Measurements from ENCODE around the gene PIP5K1B.

Gene PIP5K1B

GRCh38 chr9:68730570-68731235, 25.7 kb downstream of the PIP5K1B start:
- no peaks in the 10 kb centered on the region for H3K27me3 ChIP-seq (ENCODE audit: insufficient read depth, low read depth)
- no peaks in the 10 kb centered on the region for H3K4me1 ChIP-seq (ENCODE audit: low read depth, poor library complexity, severe bottlenecking)
- H3K36me3 ChIP-seq (ENCODE audit: insufficient read depth): no peaks in the 10 kb centered on the region
- H3K4me2 ChIP-seq: no peak overlapping the region
- no peak overlapping the region for H3K4me3 ChIP-seq (IDR thresholded peaks at IDR 0.05; ENCODE audit: insufficient read depth, low read depth, low read length)
- no peak overlapping the region for H3K9ac ChIP-seq
- H3K79me2 ChIP-seq (ENCODE audit: insufficient read depth, low read depth): no peaks in the 10 kb centered on the region
- H4K20me1 ChIP-seq (ENCODE audit: insufficient read depth): no peaks in the 10 kb centered on the region
- no peak overlapping the region for H3K27ac ChIP-seq
- H2AFZ ChIP-seq (ENCODE audit: low read depth): no peak overlapping the region
- no peak for TF ChIP-seq CTCF (conservative IDR thresholded peaks at IDR 0.05; ENCODE audit: low read depth, low read length)

- Histone ChIP-seq H3K4me2 (no peak overlapping the region), H3K4me3 (IDR thresholded peaks at IDR 0.05; ENCODE audit: insufficient read depth, low read depth, low read length) (no peak overlapping the region), H2AFZ (ENCODE audit: low read depth) (no peak overlapping the region), H3K4me1 (ENCODE audit: low read depth, poor library complexity, severe bottlenecking) (no peaks in the 10 kb centered on the region), H3K9ac (no peak overlapping the region), H3K79me2 (ENCODE audit: insufficient read depth, low read depth) (no peaks in the 10 kb centered on the region), H3K27me3 (ENCODE audit: insufficient read depth, low read depth) (no peaks in the 10 kb centered on the region), H3K27ac (no peak overlapping the region), H3K36me3 (ENCODE audit: insufficient read depth) (no peaks in the 10 kb centered on the region), H4K20me1 (ENCODE audit: insufficient read depth) (no peaks in the 10 kb centered on the region)
- TF ChIP-seq CTCF (conservative IDR thresholded peaks at IDR 0.05; ENCODE audit: low read depth, low read length): no peak
Measured at GRCh38 chr9:68731857-68732256, 26.8 kb downstream of the PIP5K1B start.

- no peak for TF ChIP-seq CTCF (conservative IDR thresholded peaks at IDR 0.05; ENCODE audit: low read depth, low read length)
- no peaks in the 10 kb centered on the region for H3K36me3 ChIP-seq (ENCODE audit: insufficient read depth)
- no peak overlapping the region for H2AFZ ChIP-seq (ENCODE audit: low read depth)
- H3K4me1 ChIP-seq (ENCODE audit: low read depth, poor library complexity, severe bottlenecking): no peaks in the 10 kb centered on the region
- no peak overlapping the region for H3K4me3 ChIP-seq (IDR thresholded peaks at IDR 0.05; ENCODE audit: insufficient read depth, low read depth, low read length)
- H4K20me1 ChIP-seq (ENCODE audit: insufficient read depth): no peaks in the 10 kb centered on the region
- no peak overlapping the region for H3K9ac ChIP-seq
- H3K27ac ChIP-seq: no peak overlapping the region
- H3K79me2 ChIP-seq (ENCODE audit: insufficient read depth, low read depth): no peaks in the 10 kb centered on the region
- H3K27me3 ChIP-seq (ENCODE audit: insufficient read depth, low read depth): no peaks in the 10 kb centered on the region
- no peak overlapping the region for H3K4me2 ChIP-seq
Measured at GRCh38 chr9:68732405-68733020, 27.5 kb downstream of the PIP5K1B start.

GRCh38 chr9:68733021-68733405, 28.0 kb downstream of the PIP5K1B start:
- Histone ChIP-seq H3K4me3 (IDR thresholded peaks at IDR 0.05; ENCODE audit: insufficient read depth, low read depth, low read length) (no peak overlapping the region), H3K9ac (no peak overlapping the region), H3K36me3 (ENCODE audit: insufficient read depth) (no peaks in the 10 kb centered on the region), H2AFZ (ENCODE audit: low read depth) (no peak overlapping the region), H3K27ac (no peak overlapping the region), H4K20me1 (ENCODE audit: insufficient read depth) (no peaks in the 10 kb centered on the region), H3K79me2 (ENCODE audit: insufficient read depth, low read depth) (no peaks in the 10 kb centered on the region), H3K27me3 (ENCODE audit: insufficient read depth, low read depth) (no peaks in the 10 kb centered on the region), H3K4me1 (ENCODE audit: low read depth, poor library complexity, severe bottlenecking) (no peaks in the 10 kb centered on the region), H3K4me2 (no peak overlapping the region)
- TF ChIP-seq CTCF (conservative IDR thresholded peaks at IDR 0.05; ENCODE audit: low read depth, low read length): no peak
